Measurements from ENCODE around the gene ONECUT3. TPM values are rescaled to one million over a fixed set of nuclear protein-coding genes. Genes with fewer than 3 reads are reported as not detected.
A peak's percentile ranks its signal among the peaks of the same experiment; 100 is the strongest.

Gene ONECUT3
- total RNA-seq, 1 donor from 2014 or later = not detected

- DNase-seq (ENCODE audit: low read depth) = no peak
- Histone ChIP-seq H3K36me3 (ENCODE audit: control insufficient read depth, insufficient read depth, low read length) (no peaks in the 10 kb centered on the region), H3K27me3 (ENCODE audit: control insufficient read depth, insufficient read depth, low read length) (peaks cover 60% of the 10 kb centered on the region), H3K4me3 (ENCODE audit: low read depth, low read length) (no peak overlapping the region)
- TF ChIP-seq CTCF (IDR thresholded peaks at IDR 0.05; ENCODE audit: insufficient read depth, low read length, poor library complexity, severe bottlenecking) = no peak
Measured at GRCh38 chr19:1769645-1769985, 16.3 kb downstream of the ONECUT3 start.

GRCh38 chr19:1770866-1771576, 17.7 kb downstream of the ONECUT3 start:
- no peak for TF ChIP-seq CTCF (IDR thresholded peaks at IDR 0.05; ENCODE audit: insufficient read depth, low read length, poor library complexity, severe bottlenecking)
- Histone ChIP-seq H3K27me3 (ENCODE audit: control insufficient read depth, insufficient read depth, low read length) (peaks cover 59% of the 10 kb centered on the region), H3K4me3 (ENCODE audit: low read depth, low read length) (no peak overlapping the region), H3K36me3 (ENCODE audit: control insufficient read depth, insufficient read depth, low read length) (no peaks in the 10 kb centered on the region)
- DNase-seq (ENCODE audit: low read depth) = no peak

GRCh38 chr19:1773184-1773583, 19.9 kb downstream of the ONECUT3 start:
- peak; percentile 85 for DNase-seq (ENCODE audit: low read depth)
- Histone ChIP-seq H3K27me3 (ENCODE audit: control insufficient read depth, insufficient read depth, low read length) (peaks cover 54% of the 10 kb centered on the region), H3K4me3 (ENCODE audit: low read depth, low read length) (no peak overlapping the region), H3K36me3 (ENCODE audit: control insufficient read depth, insufficient read depth, low read length) (no peaks in the 10 kb centered on the region)
- no peak for TF ChIP-seq CTCF (IDR thresholded peaks at IDR 0.05; ENCODE audit: insufficient read depth, low read length, poor library complexity, severe bottlenecking)

- no peaks in the 10 kb centered on the region for H3K36me3 ChIP-seq (ENCODE audit: control insufficient read depth, insufficient read depth, low read length)
- TF ChIP-seq CTCF (IDR thresholded peaks at IDR 0.05; ENCODE audit: insufficient read depth, low read length, poor library complexity, severe bottlenecking) = peak; percentile 24
- peaks cover 57% of the 10 kb centered on the region for H3K27me3 ChIP-seq (ENCODE audit: control insufficient read depth, insufficient read depth, low read length)
- no peak overlapping the region for H3K4me3 ChIP-seq (ENCODE audit: low read depth, low read length)
- DNase-seq (ENCODE audit: low read depth) = no peak
Measured at GRCh38 chr19:1774989-1775772, 21.9 kb downstream of the ONECUT3 start.

GRCh38 chr19:1775951-1776605, 22.8 kb downstream of the ONECUT3 start:
- no peaks in the 10 kb centered on the region for H3K36me3 ChIP-seq (ENCODE audit: control insufficient read depth, insufficient read depth, low read length)
- no peak for TF ChIP-seq CTCF (IDR thresholded peaks at IDR 0.05; ENCODE audit: insufficient read depth, low read length, poor library complexity, severe bottlenecking)
- no peak overlapping the region for H3K4me3 ChIP-seq (ENCODE audit: low read depth, low read length)
- H3K27me3 ChIP-seq (ENCODE audit: control insufficient read depth, insufficient read depth, low read length) = peaks cover 66% of the 10 kb centered on the region
- no peak for DNase-seq (ENCODE audit: low read depth)
